ENCODE data around the gene MCM6.
"Not testable (repeated sequence)": the region's sequence is repeated elsewhere in the genome, so short reads cannot be mapped to it uniquely, and the experiment has no call there.

Gene MCM6
- 85.1 to 124 (median 94.4) reads per million in 4 experiments for total RNA-seq

- DNase-seq, result peak; percentile 96
Observed at GRCh38 chr2:135876066-135876711, at the start of gene MCM6. TSS of gene MCM6 (minus strand) at chr2:135876443. CDS start at chr2:135876365, 78 bp downstream.

GRCh38 chr2:135925571-135925970, 49.3 kb upstream of the MCM6 start:
- DNase-seq, result no peak

GRCh38 chr2:135916207-135916606, 40.0 kb upstream of the MCM6 start:
- DNase-seq, result no peak

- DNase-seq, result no peak
Observed at GRCh38 chr2:135914485-135914884, 38.2 kb upstream of the MCM6 start.

- DNase-seq, result peak; percentile 6
Observed at GRCh38 chr2:135913727-135914365, 37.6 kb upstream of the MCM6 start.

- no peak for DNase-seq
Observed at GRCh38 chr2:135909976-135910375, 33.7 kb upstream of the MCM6 start.

GRCh38 chr2:135905679-135906078, 29.4 kb upstream of the MCM6 start:
- DNase-seq, result no peak

- no peak for DNase-seq
Observed at GRCh38 chr2:135904341-135904989, 28.2 kb upstream of the MCM6 start.

- DNase-seq, result no peak
Observed at GRCh38 chr2:135903650-135904049, 27.4 kb upstream of the MCM6 start.

- no peak for DNase-seq
Observed at GRCh38 chr2:135899567-135899966, 23.3 kb upstream of the MCM6 start.

- no peak for DNase-seq
Observed at GRCh38 chr2:135898234-135898786, 22.1 kb upstream of the MCM6 start.

- no peak for DNase-seq
Observed at GRCh38 chr2:135894930-135895329, 18.7 kb upstream of the MCM6 start.

GRCh38 chr2:135893374-135893794, 17.1 kb upstream of the MCM6 start:
- no peak for DNase-seq

GRCh38 chr2:135890835-135891234, 14.6 kb upstream of the MCM6 start:
- no peak for DNase-seq

GRCh38 chr2:135890149-135890548, 13.9 kb upstream of the MCM6 start:
- DNase-seq, result no peak

- DNase-seq, result not testable (repeated sequence)
Observed at GRCh38 chr2:135888587-135888986, 12.3 kb upstream of the MCM6 start.

- DNase-seq, result no peak
Observed at GRCh38 chr2:135885709-135886108, 9.5 kb upstream of the MCM6 start.

GRCh38 chr2:135882415-135882814, 6.2 kb upstream of the MCM6 start:
- no peak for DNase-seq

GRCh38 chr2:135876770-135877169, 527 bp upstream of the MCM6 start:
- not testable (repeated sequence) for DNase-seq

- DNase-seq, result peak; percentile 50
Observed at GRCh38 chr2:135875491-135876065, 665 bp downstream of the MCM6 start.

GRCh38 chr2:135874777-135875365, 1.4 kb downstream of the MCM6 start:
- no peak for DNase-seq

- no peak for DNase-seq
Observed at GRCh38 chr2:135870571-135870970, 5.7 kb downstream of the MCM6 start.

- no peak for DNase-seq
Observed at GRCh38 chr2:135863233-135863632, 13.0 kb downstream of the MCM6 start.

Data from effector CD8-positive, alpha-beta T cell (primary cell).